SK-N-SH (cell line): Measurements from ENCODE around the gene LGI1. TPM values are rescaled to one million over a fixed set of nuclear protein-coding genes. Genes with fewer than 3 reads are reported as not detected.

Source experiments
- CTCF ChIA-PET: fragments of 300-600, 350-600 bp; formaldehyde crosslinking; extraction: SDS; loops from one replicate; lab custom pipeline; 2021; lab: Yijun Ruan, JAX
- POLR2A ChIA-PET: fragments of 350-600 bp; sonication (Branson Sonifier 250); formaldehyde crosslinking; extraction: SDS; loops from one replicate; lab custom pipeline; 2020; ENCODE audit warnings: antibody characterized with exemption, inconsistent platforms; lab: Yijun Ruan, JAX
- DNase-seq: peaks from one replicate; pipeline ENCODE4 v3.0.0; 2012
- H2AFZ ChIP-seq: fragments of 200-600 bp; sonication (generic); 2 replicates; pipeline ENCODE4 v1.8.1; 2016; ENCODE audit warnings: antibody characterized with exemption, mild to moderate bottlenecking, low read depth
- H3F3A ChIP-seq: fragments of 200-600 bp; sonication (generic); replicated peaks from 2 replicates; pipeline ENCODE3; 2016; ENCODE audit warnings: antibody characterized with exemption, mild to moderate bottlenecking; ENCODE audit not compliant: insufficient read depth
- H3K27ac ChIP-seq, 2 experiments: fragments of 200-500 bp in 1 of 2; fragments of 200-600 bp in 1 of 2; sonication (Bioruptor generic) in 1 of 2; sonication (generic), shearing (Covaris generic) in 1 of 2; 2 replicates each; pipeline versions ENCODE4 v1.5.1 to v1.6.1; 2014 to 2016; ENCODE audit warnings: low read depth in 2 of 2, inconsistent platforms in 1 of 2, low read length in 1 of 2, mild to moderate bottlenecking in 1 of 2, mixed read lengths in 1 of 2
- H3K27me3 ChIP-seq: fragments of 200-600 bp; sonication (generic), shearing (Covaris generic); 2 replicates; pipeline ENCODE4 v1.6.1; 2016; ENCODE audit warnings: mixed run types; ENCODE audit not compliant: insufficient read depth
- H3K36me3 ChIP-seq, 2 experiments: fragments of 200-500 bp in 1 of 2; fragments of 200-600 bp in 1 of 2; sonication (Bioruptor generic) in 1 of 2; sonication (generic) in 1 of 2; replicated peaks in 1 of 2; 2 replicates each; pipeline versions ENCODE3 to v1.5.1; 2014 to 2016; ENCODE audit warnings: low read length in 1 of 2, mild to moderate bottlenecking in 1 of 2; ENCODE audit not compliant: insufficient read depth in 2 of 2, control insufficient read depth in 1 of 2
- H3K4me1 ChIP-seq, 2 experiments: fragments of 200-500 bp in 1 of 2; fragments of 200-600 bp in 1 of 2; sonication (Bioruptor generic) in 1 of 2; sonication (generic), shearing (Covaris generic) in 1 of 2; 2 replicates each; pipeline versions ENCODE4 v1.5.1 to v1.6.1; 2014 to 2016; ENCODE audit warnings: low read depth in 1 of 2, low read length in 1 of 2, mixed run types in 1 of 2; ENCODE audit not compliant: insufficient read depth in 2 of 2, control insufficient read depth in 1 of 2
- H3K4me2 ChIP-seq: fragments of 200-600 bp; sonication (generic), shearing (Covaris generic); 2 replicates; pipeline ENCODE4 v1.6.1; 2017; ENCODE audit warnings: mixed run types
- H3K4me3 ChIP-seq, 2 experiments: fragments of 200-500 bp in 1 of 2; fragments of 200-600 bp in 1 of 2; sonication (Bioruptor generic) in 1 of 2; sonication (generic), shearing (Covaris generic) in 1 of 2; 2 replicates each; pipeline versions ENCODE4 v1.5.1 to v1.8.1; 2014 to 2016; ENCODE audit warnings: low read depth in 2 of 2, inconsistent platforms in 1 of 2, low read length in 1 of 2, mild to moderate bottlenecking in 1 of 2, mixed read lengths in 1 of 2, moderate library complexity in 1 of 2
- H3K79me2 ChIP-seq: fragments of 200-600 bp; sonication (generic); 2 replicates; pipeline ENCODE4 v1.8.1; 2017; ENCODE audit warnings: mild to moderate bottlenecking; ENCODE audit not compliant: insufficient read depth
- H3K9ac ChIP-seq: fragments of 200-600 bp; sonication (generic); 2 replicates; pipeline ENCODE4 v1.6.1; 2017; ENCODE audit warnings: mixed run types
- H3K9me2 ChIP-seq: fragments of 200-600 bp; sonication (generic); 2 replicates; pipeline ENCODE4 v1.6.1; 2017; ENCODE audit warnings: mixed run types
- H3K9me3 ChIP-seq: fragments of 200-600 bp; sonication (generic); 2 replicates; pipeline ENCODE4 v1.6.1; 2017; ENCODE audit warnings: mixed run types, mild to moderate bottlenecking, moderate library complexity
- H4K20me1 ChIP-seq: fragments of 200-600 bp; sonication (generic); 2 replicates; pipeline ENCODE4 v1.6.1; 2017; ENCODE audit warnings: mild to moderate bottlenecking, mixed run types; ENCODE audit not compliant: insufficient read depth
- EP300 ChIP-seq, 2 experiments: IDR thresholded peaks; 2 replicates each; pipeline versions ENCODE4 v1.4.0 to v1.6.1; 2012; ENCODE audit warnings: borderline replicate concordance in 1 of 2, low read depth in 1 of 2, low read length in 1 of 2
- FOSL2 ChIP-seq: IDR thresholded peaks from 2 replicates; pipeline ENCODE4 v1.4.0; 2012; ENCODE audit warnings: low read depth, mild to moderate bottlenecking, moderate library complexity, borderline replicate concordance
- FOXJ3 ChIP-seq: sonication (generic); formaldehyde crosslinking; IDR thresholded peaks from 2 replicates; pipeline ENCODE4 v1.5.1; 2020; ENCODE audit warnings: mild to moderate bottlenecking, missing genetic modification reagents
- GATA2 ChIP-seq: sonication (generic); formaldehyde crosslinking; IDR thresholded peaks from 2 replicates; pipeline ENCODE4 v1.5.0; 2020; ENCODE audit warnings: mild to moderate bottlenecking, missing genetic modification reagents
- JUND ChIP-seq: IDR thresholded peaks from 2 replicates; pipeline ENCODE4 v1.4.0; 2012
- MXI1 ChIP-seq: IDR thresholded peaks from 2 replicates; pipeline ENCODE4 v1.6.1; 2012; ENCODE audit warnings: mild to moderate bottlenecking, low read depth, low read length, improper control_type of control experiment
- POLR2AphosphoS5 ChIP-seq: IDR thresholded peaks from 2 replicates; pipeline ENCODE4 v1.6.1; 2012; ENCODE audit warnings: low read depth, low read length
- RCOR1 ChIP-seq: fragments of 150-350 bp; IDR thresholded peaks from 2 replicates; pipeline ENCODE4 v1.6.1; 2017; ENCODE audit warnings: antibody characterized with exemption, low read length
- RXRA ChIP-seq: IDR thresholded peaks from 2 replicates; pipeline ENCODE4 v1.4.0; 2012; ENCODE audit warnings: low read depth, mild to moderate bottlenecking, borderline replicate concordance
- TCF12 ChIP-seq: IDR thresholded peaks from 2 replicates; pipeline ENCODE4 v1.4.0; 2012
- TEAD4 ChIP-seq: IDR thresholded peaks from 2 replicates; pipeline ENCODE4 v1.4.0; 2012; ENCODE audit warnings: mild to moderate bottlenecking, borderline replicate concordance; ENCODE audit not compliant: insufficient read depth
- YY1 ChIP-seq: IDR thresholded peaks from 2 replicates; pipeline ENCODE4 v1.4.0; 2012; ENCODE audit warnings: low read depth, mild to moderate bottlenecking
- WGBS: methylation state at CpG from one replicate; pipeline ENCODE4 v1.1.6; 2017; ENCODE audit warnings: low lambda C conversion rate; 5-methylcytosine and 5-hydroxymethylcytosine counted together
- polyA plus RNA-seq, 3 experiments: library from polyadenylated mRNA; depleted of rRNA; stranded (reverse); fragments of >200 nt; gene quantifications; 2 replicates each; pipeline ENCODE4 v1.2.3, GENCODE V29; 2012
- TF ChIP-seq, protein P1 (sequence below): fragments of 150-350 bp; IDR thresholded peaks from 2 replicates; pipeline ENCODE4 v1.6.1; 2016; ENCODE audit warnings: mild to moderate bottlenecking, low read depth, low read length
- TF ChIP-seq, protein P2 (sequence below): IDR thresholded peaks from 2 replicates; pipeline ENCODE4 v1.4.0; 2012; ENCODE audit warnings: low read depth
- TF ChIP-seq, protein P3 (sequence below): IDR thresholded peaks from 2 replicates; pipeline ENCODE4; 2012

The LGI1 gene
- polyA plus RNA-seq, 1 of the 3 experiments (the other 2 are of a cell fraction): 0.03 TPM

DNA sequence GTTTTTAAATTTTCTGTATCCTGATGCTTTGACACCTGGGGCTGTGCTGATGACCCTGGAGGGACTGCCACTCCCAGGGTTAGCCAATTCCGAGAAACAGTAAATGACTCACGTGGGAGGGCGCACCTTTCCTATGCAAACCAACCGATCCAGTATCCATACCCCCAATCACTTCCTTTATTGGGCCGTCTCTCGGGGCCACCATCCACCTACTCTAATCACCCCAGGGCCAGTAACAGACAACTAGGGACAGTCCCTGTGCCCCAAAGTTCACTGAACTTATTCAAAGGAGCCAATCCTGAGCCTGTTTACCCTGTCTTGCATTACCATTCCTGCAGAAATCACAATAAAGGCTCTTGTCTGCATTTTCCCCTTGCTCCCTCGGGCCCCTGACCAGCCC is 6.6 kb upstream of the LGI1 start:
- H3K27ac ChIP-seq: no peak overlapping the region
- no peak overlapping the region for H3K4me3 ChIP-seq
- no peaks in the 10 kb centered on the region for H3K9me2 ChIP-seq
- CTCF ChIA-PET: interaction anchor here (1.3 to 5.2 kb wide), 2 partner anchors 39 to 63 kb away, joined by 4 to 28 read pairs; no protein-coding TSS in a partner anchor
- H3K9ac ChIP-seq: no peak overlapping the region
- no peaks in the 10 kb centered on the region for H3K36me3 ChIP-seq
- H2AFZ ChIP-seq: no peak overlapping the region
- H3K4me1 ChIP-seq: peaks cover 0 to 7% of the 10 kb centered on the region in 2 experiments; a peak in 1 of 4 replicates
- peaks cover 7% of the 10 kb centered on the region for H3F3A ChIP-seq
- no peaks in the 10 kb centered on the region for H3K27me3 ChIP-seq
- H3K9me3 ChIP-seq: no peaks in the 10 kb centered on the region
- H4K20me1 ChIP-seq: no peaks in the 10 kb centered on the region
- TF ChIP-seq MXI1: no peak
- no peak for TF ChIP-seq EP300 (IDR thresholded peaks at IDR 0.05; ENCODE audit: borderline replicate concordance in 1 of 2, low read depth in 1 of 2, low read length in 1 of 2)
- TF ChIP-seq POLR2AphosphoS5: no peak
- no peak for TF ChIP-seq JUND
- TF ChIP-seq RCOR1: no peak
- TF ChIP-seq, all 33 proteins: peak for 0
- POLR2A ChIA-PET: no interaction called here
- H3K4me2 ChIP-seq: no peak overlapping the region
- no peak for DNase-seq
- WGBS: 58% methylated on average over 6 of the region's 7 CpGs
- H3K79me2 ChIP-seq: no peaks in the 10 kb centered on the region

DNA sequence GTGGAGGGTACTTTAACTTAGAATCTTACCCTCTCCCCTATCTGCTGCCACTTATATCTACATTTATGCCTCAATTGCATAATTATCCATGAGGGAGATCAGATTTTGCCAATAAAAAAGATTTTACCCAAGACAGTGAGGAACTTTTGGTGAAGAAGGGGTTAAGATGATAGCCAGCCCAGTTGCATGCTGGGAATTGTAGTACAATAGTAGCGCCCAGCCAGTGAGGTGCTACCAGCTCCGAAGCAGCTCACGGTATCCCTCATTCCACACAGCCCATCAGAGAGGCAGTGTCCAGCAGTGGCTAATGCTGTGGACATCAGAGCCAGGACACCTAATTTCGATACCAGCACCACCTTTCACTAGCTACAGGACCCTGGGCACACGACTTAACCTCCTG is 5.9 kb upstream of the LGI1 start:
- 18% methylated on average over 5 of the region's 5 CpGs for WGBS
- peaks cover 7% of the 10 kb centered on the region for H3F3A ChIP-seq
- DNase-seq: peak; percentile 55
- no peak overlapping the region for H3K4me2 ChIP-seq
- no peaks in the 10 kb centered on the region for H3K27me3 ChIP-seq
- no peaks in the 10 kb centered on the region for H3K9me2 ChIP-seq
- no peak overlapping the region for H3K9ac ChIP-seq
- TF ChIP-seq, protein P1, sequence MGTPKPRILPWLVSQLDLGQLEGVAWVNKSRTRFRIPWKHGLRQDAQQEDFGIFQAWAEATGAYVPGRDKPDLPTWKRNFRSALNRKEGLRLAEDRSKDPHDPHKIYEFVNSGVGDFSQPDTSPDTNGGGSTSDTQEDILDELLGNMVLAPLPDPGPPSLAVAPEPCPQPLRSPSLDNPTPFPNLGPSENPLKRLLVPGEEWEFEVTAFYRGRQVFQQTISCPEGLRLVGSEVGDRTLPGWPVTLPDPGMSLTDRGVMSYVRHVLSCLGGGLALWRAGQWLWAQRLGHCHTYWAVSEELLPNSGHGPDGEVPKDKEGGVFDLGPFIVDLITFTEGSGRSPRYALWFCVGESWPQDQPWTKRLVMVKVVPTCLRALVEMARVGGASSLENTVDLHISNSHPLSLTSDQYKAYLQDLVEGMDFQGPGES: no peak
- TF ChIP-seq MXI1 (no peak), POLR2AphosphoS5 (no peak), YY1 (no peak), RXRA (no peak), FOSL2 (no peak), FOXJ3 (CRISPR knock-in tag) (no peak), TEAD4 (no peak), TCF12 (no peak), GATA2 (CRISPR knock-in tag) (no peak)
- TF ChIP-seq, protein P2, sequence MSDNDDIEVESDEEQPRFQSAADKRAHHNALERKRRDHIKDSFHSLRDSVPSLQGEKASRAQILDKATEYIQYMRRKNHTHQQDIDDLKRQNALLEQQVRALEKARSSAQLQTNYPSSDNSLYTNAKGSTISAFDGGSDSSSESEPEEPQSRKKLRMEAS: no peak
- TF ChIP-seq, protein P3, sequence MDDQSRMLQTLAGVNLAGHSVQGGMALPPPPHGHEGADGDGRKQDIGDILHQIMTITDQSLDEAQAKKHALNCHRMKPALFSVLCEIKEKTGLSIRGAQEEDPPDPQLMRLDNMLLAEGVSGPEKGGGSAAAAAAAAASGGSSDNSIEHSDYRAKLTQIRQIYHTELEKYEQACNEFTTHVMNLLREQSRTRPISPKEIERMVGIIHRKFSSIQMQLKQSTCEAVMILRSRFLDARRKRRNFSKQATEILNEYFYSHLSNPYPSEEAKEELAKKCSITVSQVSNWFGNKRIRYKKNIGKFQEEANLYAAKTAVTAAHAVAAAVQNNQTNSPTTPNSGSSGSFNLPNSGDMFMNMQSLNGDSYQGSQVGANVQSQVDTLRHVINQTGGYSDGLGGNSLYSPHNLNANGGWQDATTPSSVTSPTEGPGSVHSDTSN: no peak
- no peaks in the 10 kb centered on the region for H3K79me2 ChIP-seq
- POLR2A ChIA-PET: interaction anchor here (0.9 to 1.1 kb wide), 2 partner anchors 49 to 64 kb away, joined by 3 to 8 read pairs; partner anchors contain the start of gene FRA10AC1
- peaks cover 0 to 9% of the 10 kb centered on the region in 2 experiments; a peak in 1 of 4 replicates for H3K4me1 ChIP-seq
- no peaks in the 10 kb centered on the region for H4K20me1 ChIP-seq
- peak overlapping the region; percentile 85; the same call in 1 of the 2 replicates for H2AFZ ChIP-seq
- H3K4me3 ChIP-seq: peak overlapping the region in 1 of 2 experiments; percentile 32; a peak in 3 of 4 replicates
- no peaks in the 10 kb centered on the region for H3K36me3 ChIP-seq
- CTCF ChIA-PET: interaction anchor here (0.8 to 5.2 kb wide), 4 partner anchors 8 to 63 kb away, joined by 3 to 28 read pairs (median 6); partner anchors contain the start of gene FRA10AC1
- no peak overlapping the region for H3K27ac ChIP-seq
- H3K9me3 ChIP-seq: no peaks in the 10 kb centered on the region
